Endothelial cell of umbilical vein (primary cell): ENCODE results near the gene GABARAP.

Experiments used
- EZH2 ChIP-seq: IDR thresholded peaks from 2 replicates; pipeline ENCODE4 v1.6.1; 2012; ENCODE audit warnings: borderline replicate concordance, low read depth, mild to moderate bottlenecking, moderate library complexity, low read length, inconsistent platforms; ENCODE audit not compliant: severe bottlenecking
- GATA2 ChIP-seq: IDR thresholded peaks from 2 replicates; pipeline ENCODE4 v1.7.0; 2011; ENCODE audit warnings: low read depth, mild to moderate bottlenecking, moderate library complexity, mixed read lengths, low read length; ENCODE audit not compliant: insufficient read length, insufficient read depth
- JUN ChIP-seq: IDR thresholded peaks from 2 replicates; pipeline ENCODE4 v1.6.1; 2011; ENCODE audit warnings: borderline replicate concordance, low read depth; ENCODE audit not compliant: insufficient read length, insufficient read depth
- MYC ChIP-seq: IDR thresholded peaks from one replicate; pipeline ENCODE4 v1.6.1; 2011; ENCODE audit warnings: mild to moderate bottlenecking, low read depth, low read length
- POLR2A ChIP-seq: IDR thresholded peaks from 2 replicates; pipeline ENCODE4 v1.6.1; 2012; ENCODE audit warnings: low read depth, mild to moderate bottlenecking, control low read depth, low read length
- POLR2AphosphoS5 ChIP-seq: IDR thresholded peaks from 2 replicates; pipeline ENCODE4 v1.6.1; 2012; ENCODE audit warnings: low read depth, mild to moderate bottlenecking, control low read depth, low read length, moderate library complexity; ENCODE audit not compliant: insufficient read depth
- TF ChIP-seq, protein P1 (sequence below): IDR thresholded peaks from 2 replicates; pipeline ENCODE4 v1.6.1; 2011; ENCODE audit not compliant: insufficient read depth, insufficient read length
- TF ChIP-seq, protein P2 (sequence below), 2 donors: IDR thresholded peaks; 1 replicate in 1 of 2; 2 replicates in 1 of 2; pipeline ENCODE4 v1.5.1; 2011; ENCODE audit warnings: low read length in 2 of 2, mild to moderate bottlenecking in 2 of 2, moderate library complexity in 2 of 2, control low read depth in 1 of 2, inconsistent platforms in 1 of 2, low read depth in 1 of 2; ENCODE audit not compliant: insufficient read depth in 1 of 2; ENCODE audit errors: extremely low read depth in 1 of 2

DNA sequence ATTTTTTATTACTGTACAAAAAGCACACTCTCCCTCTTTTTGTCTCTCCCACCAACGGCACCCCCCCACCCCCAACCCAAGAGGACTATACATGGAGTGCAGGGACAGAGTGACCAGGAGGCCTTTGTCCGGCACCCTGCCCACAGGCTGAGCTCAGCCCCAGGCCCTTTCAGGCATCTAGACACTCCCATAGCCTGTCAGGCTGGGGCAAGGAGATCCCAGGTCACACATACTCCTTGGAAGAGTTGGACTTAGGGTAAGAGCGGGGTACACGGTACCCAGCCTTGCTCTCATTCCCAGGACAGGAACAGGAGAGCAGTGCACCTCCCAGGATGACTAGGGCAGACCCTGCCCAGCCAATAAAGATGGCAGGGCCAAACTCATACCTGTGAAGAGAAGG, 17.9 kb upstream of the GABARAP start:
- TF ChIP-seq, protein P1, sequence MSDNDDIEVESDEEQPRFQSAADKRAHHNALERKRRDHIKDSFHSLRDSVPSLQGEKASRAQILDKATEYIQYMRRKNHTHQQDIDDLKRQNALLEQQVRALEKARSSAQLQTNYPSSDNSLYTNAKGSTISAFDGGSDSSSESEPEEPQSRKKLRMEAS: no peak
- TF ChIP-seq, protein P2, sequence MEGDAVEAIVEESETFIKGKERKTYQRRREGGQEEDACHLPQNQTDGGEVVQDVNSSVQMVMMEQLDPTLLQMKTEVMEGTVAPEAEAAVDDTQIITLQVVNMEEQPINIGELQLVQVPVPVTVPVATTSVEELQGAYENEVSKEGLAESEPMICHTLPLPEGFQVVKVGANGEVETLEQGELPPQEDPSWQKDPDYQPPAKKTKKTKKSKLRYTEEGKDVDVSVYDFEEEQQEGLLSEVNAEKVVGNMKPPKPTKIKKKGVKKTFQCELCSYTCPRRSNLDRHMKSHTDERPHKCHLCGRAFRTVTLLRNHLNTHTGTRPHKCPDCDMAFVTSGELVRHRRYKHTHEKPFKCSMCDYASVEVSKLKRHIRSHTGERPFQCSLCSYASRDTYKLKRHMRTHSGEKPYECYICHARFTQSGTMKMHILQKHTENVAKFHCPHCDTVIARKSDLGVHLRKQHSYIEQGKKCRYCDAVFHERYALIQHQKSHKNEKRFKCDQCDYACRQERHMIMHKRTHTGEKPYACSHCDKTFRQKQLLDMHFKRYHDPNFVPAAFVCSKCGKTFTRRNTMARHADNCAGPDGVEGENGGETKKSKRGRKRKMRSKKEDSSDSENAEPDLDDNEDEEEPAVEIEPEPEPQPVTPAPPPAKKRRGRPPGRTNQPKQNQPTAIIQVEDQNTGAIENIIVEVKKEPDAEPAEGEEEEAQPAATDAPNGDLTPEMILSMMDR (IDR thresholded peaks at IDR 0.05; ENCODE audit: extremely low read depth in 1 of 2, insufficient read depth in 1 of 2, low read depth in 1 of 2, low read length in 2 of 2): no peak
- TF ChIP-seq POLR2A: no peak
- TF ChIP-seq EZH2: no peak
- no peak for TF ChIP-seq MYC
- TF ChIP-seq GATA2: no peak
- TF ChIP-seq JUN: no peak
- peak; percentile 4 for TF ChIP-seq POLR2AphosphoS5
